Breast epithelium (tissue), 3 donors: ENCODE measurements around the gene TM9SF4.

Experiments used
- CTCF ChIP-seq, 3 donors: fragments of 450-650 bp; IDR thresholded peaks; one replicate each; pipeline ENCODE4 v1.5.1; 2016 to 2017; ENCODE audit warnings: antibody characterized with exemption in 3 of 3, mild to moderate bottlenecking in 3 of 3, moderate library complexity in 3 of 3
- POLR2AphosphoS5 ChIP-seq, 3 donors: sonication (generic); formaldehyde crosslinking; IDR thresholded peaks; one replicate each; pipeline ENCODE4 v1.6.1; 2017; ENCODE audit warnings: antibody characterized with exemption in 3 of 3

DNA sequence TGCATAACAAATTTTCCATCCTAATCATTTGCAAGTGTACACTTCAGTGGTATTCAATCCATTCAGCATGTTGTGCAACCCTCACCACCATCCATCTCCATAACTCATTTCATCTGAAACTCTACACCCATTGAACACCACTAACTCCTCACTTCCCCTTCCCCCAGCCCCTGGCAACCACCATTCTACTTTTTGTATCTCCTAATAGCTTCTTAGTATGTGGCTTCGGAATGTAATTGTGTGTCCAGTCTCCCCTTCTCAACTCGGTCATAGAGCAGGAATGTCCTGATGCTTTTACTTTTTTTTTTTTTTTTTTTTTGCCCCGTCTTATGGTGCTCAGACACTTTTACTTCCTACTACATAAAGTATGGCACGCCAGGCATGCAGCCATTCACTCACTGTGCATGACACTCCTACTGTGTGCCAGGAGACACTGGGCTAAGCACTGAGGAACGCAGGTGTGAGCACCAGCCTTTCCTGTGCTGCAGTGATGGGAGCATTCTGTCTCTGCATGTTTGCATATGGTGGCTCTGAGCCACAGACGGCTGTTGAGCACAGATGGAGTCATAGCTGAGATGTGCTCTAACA, 42.2 kb upstream of the TM9SF4 start:
- no peak for TF ChIP-seq CTCF (IDR thresholded peaks at IDR 0.05)
- no peak for TF ChIP-seq POLR2AphosphoS5 (IDR thresholded peaks at IDR 0.05)
